Measurements from ENCODE around the gene ITSN2.

Gene ITSN2

DNA sequence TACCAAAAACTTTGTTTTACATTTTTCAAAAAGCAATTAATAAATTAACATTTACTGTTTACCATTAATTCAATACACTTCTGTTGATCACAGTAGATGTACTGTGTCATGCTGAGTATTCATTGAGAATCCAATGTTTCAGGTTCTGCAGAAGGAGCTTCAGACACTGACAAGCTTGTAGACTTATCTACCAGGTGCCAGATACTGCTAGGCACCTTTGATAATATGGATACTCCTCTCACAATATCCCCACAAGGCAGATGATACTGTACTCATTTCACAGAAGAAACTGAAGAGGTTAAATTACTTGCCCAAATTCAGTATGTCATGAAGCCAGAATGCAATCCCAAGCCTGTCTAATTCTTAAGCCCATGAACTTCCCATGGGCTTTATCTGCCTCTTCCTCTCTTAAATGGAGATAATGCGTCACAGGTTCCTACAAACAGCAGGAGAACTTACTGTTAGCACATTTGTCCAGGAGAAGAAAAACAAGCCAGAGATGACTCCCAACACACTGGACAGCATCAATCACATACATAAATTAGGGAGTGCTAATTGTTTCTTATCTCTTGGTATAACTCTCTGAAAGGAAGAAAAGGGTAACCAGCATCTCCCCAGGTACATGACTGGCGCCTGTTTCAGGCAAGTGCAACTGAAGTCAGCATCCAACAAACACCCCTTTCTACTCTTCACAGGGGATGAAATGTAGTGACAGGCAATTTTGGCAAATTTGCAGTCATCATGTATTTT, 27.4 kb downstream of the ITSN2 start:
- no peak for DNase-seq

DNA sequence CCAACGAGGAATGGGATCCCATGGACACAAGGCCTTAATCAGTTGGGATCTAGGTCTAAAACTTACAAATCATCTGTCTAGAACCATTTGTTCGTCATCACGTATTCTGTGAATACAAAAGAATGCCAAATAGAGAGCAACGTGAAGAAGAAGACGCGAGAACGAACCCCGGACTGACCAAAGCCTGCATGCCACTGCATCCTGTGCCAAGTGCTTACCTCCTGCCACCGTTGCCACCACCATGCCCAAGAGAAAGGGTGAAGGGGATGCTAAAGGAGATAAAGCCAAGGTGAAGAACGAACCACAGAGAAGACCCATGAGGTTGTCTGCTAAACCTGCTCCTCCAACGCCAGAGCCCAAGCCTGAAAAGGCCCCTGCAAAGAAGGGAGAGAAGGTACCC, 30.2 kb downstream of the ITSN2 start:
- DNase-seq: no peak

DNA sequence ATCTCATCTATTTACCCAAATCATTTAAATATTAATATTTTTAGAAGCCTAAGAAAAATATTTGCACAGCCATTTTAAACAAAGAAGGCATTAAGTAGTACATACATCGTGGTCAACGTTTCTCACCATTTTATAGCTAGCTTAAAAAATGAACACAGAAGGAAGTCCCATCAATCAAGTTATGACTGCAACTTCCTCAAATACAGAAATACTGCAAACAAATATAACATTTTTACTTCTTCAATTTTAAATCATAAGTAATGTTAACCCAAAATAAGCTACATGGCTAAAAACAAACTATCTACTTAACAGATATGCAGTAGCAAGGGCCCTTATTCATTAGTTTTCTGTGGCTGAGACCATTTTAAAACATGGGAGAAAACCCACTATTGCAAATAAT, 30.6 kb downstream of the ITSN2 start:
- no peak for DNase-seq

DNA sequence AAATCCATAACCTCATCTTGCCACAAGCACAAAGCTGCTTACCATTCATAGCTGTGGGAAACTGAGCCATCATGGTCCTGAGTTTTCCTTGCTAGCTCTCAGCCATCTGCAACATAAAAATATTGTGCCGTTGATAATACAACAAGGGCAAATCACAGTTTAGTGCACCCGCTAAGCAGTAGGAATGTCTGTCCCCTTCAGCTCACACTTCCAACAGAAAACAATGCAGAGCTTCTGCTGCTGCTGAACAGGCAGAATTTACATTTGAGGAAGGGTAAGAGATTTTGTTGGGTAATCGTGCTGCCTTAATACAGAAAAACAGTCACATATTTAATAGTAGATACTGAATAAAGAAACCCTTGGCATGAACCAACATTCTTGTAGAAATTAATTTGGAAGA, 32.3 kb downstream of the ITSN2 start:
- no peak for DNase-seq

DNA sequence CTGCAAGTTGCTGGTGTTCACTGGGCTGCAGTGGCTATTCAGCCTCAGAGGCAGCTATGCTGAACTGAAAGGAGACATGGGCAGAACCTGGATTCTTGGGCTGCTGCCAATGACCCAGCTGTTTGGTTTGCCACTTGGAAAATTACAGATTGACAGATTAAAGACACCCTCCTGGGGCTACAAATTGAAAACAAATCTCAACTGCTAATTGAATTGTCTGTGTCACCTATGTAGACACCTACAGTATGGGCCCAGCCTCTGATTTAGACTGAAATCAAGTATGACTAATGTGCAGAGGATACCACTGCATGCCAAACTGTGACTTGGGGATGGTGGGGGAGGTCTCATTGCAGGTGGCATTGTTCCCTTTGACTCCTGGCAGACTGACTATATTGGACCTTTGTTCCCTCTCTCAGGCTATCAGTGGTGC, 42.8 kb downstream of the ITSN2 start:
- no peak for DNase-seq

DNA sequence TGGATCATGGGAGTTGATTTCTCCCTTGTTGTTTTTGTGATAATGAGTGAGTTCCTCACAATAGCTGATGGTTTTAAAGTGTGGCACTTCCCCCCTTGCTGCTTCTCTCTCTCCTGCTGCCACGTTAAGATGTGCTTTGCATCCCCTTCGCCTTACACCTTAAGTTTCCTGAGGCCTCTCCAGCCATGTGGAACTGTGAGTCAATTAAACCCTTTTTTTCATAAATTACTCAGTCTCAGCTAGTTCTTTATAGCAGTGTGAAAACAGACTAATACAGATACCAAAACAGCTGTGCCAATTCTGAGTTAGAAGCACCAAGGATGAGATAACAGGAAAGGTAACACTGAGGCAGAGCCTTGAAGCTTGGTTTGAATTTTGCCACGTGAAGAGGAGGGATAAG, 44.7 kb downstream of the ITSN2 start:
- peak; percentile 16 for DNase-seq

DNA sequence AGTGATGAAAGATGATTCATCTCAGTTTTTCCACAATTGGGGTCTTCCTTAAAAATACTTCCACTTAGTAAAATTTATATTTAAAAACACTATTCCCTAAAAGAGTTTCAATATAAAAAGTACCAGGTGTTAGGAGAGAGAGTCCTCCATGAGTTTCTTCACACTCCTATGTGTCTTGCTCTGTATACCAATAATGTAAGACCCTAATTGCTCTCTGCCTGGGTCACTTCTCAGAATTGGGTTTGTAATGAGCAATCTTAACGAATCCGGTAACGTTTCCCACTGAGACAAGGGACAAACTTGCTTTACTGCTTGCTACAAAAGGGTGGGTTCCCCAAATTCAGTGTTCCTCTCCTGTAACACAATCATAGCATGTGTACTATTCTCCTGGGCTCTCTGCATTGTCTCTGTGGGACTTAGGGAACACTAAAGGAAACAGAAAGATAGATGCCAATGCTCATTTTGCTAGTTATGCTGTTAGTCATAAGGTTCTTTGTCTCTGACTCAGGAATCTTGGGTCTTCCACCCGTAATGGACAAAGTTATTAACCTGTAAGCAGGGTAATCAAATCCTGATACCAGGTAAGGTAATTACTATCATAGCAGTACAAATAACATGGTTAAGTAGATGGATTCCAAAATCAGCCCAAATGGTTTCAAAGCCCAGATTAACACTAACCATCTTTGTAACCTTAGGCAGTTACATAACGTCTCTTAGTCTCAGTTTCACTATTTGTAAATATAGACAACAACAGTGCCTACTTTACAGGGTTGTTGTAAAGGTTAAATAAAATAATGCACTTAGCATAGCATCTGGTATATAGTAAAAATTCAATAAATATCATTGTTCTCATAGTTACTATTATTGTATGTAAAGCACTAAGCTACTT, 46.3 kb downstream of the ITSN2 start:
- DNase-seq: no peak

DNA sequence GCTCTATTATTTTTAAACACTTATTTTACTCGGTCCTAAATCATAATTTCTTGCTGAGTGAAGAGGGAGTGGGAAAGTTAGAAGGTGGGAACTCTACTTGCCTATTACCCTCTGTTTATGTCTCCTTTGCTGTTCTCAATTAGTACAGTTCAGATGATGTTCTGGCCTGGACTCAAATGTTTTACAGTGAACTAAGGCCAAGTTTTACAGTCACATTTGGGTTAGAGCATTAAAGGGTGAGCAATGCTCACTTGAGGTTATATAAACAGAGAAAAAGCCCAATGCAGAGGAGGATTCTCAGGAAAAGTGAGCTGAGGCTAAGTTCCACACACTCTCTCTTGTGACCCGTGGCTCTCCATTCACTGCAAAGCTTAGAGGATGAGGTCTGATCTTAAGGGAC, 52.4 kb downstream of the ITSN2 start:
- DNase-seq: no peak

DNA sequence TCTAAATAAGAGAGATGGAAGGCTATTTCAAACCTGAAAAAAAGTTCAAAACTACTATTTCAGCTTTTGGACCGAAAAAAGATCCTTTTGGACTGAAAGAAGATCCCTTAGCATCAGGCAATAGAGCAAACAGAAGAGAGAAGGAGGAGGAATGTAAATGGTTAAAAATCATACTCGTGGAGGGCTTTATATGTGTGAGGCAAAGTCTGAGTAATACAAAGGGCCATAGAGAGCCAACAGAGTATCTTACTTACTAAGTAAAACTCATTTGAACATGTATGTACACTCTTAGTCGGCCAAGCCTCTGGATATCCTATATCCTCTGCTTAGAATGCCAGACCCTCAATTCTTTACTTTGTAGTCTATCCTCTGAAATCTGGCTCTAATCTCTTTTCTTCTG, 55.7 kb downstream of the ITSN2 start:
- no peak for DNase-seq

DNA sequence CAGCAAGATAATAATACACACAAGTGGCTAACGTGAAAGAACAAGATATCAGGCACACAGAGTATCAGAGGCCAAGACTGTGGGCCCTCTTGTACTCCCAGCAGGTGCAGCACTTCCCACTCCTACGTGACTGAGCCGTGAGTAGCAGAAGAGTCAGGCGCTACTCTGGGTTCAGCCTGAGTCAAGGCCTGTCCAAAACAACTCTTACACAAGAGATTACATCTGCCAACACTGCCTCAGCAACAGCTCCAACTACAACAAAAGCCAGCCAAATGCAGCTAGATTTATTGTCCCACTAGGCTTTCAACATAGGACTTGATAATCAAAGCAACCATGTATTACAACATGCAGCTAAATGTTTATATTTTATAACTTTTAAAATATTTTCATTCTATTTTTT, 56.2 kb downstream of the ITSN2 start:
- no peak for DNase-seq

DNA sequence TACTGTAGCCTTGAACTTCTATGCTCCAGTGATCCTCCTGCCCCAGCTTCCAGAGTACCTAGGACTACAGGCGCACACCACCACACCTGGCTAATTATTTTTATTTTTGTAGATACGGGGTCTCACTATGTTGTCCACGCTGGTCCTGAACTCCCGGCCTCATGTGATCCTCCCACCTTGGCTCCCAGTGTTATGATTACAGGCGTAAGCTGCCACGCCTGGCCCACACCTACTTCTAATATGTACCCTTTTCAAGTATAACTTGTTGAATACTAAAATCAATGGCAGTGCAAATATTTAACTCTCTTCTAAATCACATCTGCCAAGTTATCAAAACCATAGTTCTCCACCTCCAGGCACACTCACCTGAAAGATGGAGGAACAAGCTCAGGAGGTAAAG, 58.7 kb downstream of the ITSN2 start:
- DNase-seq: no peak

DNA sequence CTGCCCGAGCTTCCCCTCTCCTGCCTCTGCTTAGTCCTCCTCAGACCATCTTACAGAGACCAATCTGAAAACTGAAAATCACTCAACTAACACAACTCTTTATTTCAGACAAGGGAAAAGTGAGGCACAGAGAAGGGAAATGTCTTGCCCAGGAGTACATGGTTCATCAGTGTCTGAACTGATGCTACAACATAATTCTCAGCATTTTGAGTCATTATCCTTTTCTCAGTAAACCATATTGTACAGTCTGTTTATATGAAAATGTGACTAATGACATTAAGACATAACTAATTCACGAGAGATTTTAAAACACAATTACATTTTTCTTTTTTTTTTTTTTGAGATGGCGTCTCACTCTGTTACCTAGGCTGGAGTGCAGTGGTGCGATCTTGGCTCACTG, 62.7 kb downstream of the ITSN2 start:
- DNase-seq: no peak

DNA sequence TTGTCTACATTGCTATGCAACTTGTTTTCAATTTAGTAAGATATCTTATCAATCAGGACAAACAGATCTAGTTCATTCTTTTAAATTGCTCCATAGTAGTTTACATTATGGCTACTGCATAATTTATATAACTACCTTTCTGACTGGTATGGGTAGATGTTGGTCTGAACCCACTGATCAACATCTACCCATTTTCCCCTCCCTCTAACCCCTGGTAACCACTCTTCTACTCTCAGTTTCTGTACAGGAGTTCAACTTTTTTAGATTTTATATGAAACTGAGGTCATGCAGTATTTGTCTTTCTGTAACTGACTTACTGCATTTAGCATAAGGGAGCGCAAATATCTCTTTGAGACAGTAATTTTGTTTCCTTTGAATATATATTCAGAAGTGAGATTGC, 73.2 kb downstream of the ITSN2 start:
- DNase-seq: no peak

DNA sequence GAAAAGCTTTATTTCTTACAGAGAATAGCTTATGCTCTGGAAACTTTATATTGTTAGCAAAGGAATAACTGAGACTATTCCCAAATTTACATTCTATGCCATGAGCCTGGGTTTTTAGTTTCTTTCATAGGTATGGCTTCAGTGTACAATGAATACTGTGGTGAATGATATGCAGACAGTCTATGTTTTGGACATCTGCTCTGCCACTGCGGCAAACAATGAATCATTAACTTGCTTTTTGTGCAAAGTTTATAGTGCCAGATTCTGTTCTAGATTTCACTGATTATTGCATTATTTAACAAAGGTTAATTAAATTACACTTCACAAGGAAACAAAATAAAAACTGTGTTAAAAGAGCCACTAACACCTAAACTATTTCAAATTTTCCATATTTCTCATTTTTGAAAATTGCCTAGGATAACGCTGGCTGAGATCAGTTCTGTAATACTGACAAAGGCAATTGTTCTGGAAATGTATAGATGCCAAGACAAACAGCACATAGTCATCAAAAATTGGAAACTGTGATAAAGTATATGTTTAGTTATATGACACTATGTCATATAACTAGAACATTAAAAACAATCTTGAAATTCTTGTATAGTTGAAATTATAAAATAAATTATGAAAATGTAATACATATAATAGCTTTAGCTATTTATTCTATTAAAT, 74.7 kb downstream of the ITSN2 start:
- no peak for DNase-seq

DNA sequence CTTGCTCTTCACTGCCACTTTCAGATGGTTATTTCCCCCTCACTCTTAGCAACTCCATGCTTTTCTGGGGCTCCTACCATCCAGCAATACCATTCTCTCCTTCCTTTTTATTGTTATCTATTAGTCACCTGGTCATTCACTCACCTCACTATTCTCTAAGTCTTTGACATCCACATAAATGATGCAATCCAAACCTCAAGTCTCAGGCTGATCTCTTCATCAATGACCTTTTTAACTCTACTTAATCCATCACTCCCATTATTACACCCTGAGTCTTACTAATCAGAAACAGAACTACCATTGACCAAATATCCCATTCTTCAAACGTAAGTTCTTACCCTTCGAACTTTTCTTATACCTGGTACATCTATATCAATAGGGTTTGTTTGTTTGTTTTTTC, 79.7 kb downstream of the ITSN2 start:
- no peak for DNase-seq

DNA sequence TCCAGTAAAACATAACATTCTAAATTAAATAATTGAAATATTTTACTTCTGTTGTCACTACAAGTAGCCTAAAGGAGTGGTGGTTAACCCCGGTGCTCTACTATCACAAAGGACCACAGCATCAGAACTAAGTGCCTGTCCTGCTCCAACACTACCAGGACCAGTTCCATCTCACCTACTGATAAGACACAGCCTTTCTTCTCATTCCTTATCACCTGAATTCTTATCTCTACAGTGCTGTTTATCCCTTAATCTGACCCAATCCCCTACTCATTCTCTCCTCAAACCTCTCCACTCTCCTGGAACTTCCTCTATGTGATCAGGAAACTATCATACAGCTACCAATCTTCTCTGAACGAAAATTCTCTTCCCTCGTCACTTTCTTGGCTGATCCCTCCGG, 80.2 kb downstream of the ITSN2 start:
- DNase-seq: no peak

DNA sequence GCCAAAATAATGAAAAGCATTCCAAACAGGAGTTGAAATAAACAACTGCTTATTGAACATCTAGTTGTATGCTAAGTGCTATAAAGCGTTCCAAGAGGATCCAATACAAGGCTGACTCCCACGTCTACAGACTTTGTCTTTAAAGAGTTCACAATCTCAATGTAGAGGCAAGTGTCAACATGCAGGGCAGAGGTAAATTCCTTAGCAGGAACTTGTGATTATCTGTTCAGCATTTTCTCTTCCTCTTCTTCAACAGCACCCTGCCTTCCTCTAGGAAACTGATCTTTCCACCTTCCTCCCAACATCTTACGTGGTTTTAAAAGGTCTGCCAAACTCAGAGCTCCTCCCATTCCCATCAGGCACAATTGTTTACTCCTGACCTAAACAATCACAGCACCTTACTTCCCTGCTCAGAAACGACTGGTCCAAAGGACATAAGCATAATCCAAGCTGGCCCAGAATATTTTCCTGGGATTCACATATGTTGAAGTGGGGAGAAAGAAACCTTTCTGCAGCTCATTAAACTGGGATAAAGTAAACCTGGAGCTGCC, 83.9 kb downstream of the ITSN2 start:
- no peak for DNase-seq

DNA sequence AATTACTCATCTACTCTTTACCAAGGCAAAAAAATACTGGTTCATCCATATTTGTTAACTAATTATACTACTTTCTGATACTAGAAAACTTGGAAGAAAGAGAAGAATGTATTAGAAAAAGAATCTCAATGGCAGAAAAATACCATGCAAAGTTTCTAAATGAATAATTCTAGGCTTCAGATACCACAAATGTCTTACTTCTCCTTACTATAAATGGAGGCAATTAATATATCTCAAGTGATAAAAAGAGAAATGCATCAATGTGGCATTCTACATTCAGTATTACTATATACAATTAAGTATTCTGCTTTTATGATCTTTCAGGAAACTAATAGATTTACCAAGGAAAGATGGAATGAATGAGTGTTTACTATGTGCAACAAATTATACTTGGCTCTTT, 85.5 kb downstream of the ITSN2 start:
- DNase-seq: no peak

DNA sequence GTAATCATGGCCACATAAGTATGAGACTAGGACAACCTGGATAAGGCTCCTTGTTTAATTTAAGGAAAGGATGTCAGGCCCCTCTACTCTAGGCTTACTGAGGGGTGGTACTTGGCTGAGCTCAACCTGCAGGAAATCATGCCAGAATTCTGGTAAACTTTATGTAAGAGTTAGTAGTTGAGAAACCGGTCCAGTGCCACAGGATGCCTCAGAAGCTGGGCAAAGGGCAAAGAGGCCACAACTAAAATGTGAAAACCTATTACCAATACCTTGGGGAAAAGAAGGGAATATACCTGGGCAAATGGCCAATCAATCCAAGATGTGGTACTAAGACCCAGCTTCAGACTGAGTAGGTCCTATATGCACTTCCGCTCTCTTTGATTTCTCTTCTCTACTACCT, 86.7 kb downstream of the ITSN2 start:
- no peak for DNase-seq

DNA sequence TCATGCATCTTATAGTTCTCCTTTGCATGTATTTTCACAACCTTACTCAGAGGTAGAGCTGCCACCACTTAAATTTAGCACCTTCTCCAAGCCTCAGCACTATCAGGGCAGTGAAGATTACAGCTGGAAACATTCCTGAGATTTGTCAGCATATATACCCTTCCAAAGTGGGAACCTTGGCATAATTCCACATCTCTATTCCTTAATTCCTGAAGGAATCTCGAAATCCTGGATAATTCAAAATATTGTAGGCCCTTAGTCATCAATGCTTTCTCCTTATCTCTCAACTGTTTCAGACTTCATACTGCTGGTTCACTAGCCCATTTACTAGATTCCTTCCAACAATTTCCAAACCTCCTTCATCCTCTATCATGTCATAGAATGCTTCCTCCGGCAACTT, 87.4 kb downstream of the ITSN2 start:
- no peak for DNase-seq

DNA sequence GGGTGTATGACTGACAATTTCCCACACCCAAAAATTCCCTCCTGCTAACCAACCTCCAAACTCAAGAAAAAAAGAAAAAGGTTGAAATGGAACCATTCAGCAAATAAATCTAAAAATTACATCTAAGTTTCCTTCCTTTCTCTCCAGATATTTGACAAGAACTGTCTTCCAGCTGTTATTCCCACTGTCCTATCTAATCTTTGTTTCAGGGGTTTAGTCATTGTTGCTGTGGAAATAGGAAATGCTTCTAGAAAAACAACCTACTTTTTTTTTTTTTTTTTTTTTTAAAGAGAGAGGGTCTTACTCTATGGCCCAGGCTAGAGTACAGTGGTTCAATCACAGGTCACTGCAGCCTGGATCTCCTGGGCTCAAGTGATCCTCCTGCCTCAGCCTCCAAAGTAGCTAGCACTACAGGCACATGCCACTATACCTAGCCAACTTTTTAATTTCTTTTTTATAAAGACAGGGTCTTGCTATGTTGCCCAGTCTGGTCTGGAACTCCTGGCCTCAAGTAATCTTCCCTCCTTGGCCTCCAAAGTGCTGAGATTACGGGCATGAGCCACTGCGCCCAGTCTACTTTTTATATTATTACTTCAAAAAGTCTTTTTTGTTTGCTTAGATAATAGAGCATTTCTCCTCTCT, 88.1 kb downstream of the ITSN2 start:
- no peak for DNase-seq

DNA sequence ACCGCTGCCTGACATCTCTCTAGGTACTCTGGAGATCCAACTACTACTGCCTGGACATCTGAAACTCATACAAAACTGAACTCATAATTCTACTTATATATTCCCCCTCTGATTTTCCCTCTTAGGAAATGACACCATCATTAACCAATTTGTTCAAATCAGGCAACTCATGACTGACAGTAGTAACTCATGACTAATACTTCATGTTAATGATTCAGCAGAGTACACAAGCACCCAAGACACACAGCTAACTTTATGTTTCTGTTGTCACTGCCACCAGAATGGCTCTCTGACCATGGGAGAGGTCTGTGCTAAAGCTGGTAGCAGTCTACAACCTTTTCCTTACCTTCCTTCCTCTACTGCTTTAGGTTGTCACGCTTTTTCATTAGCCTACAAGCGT, 91.1 kb downstream of the ITSN2 start:
- no peak for DNase-seq

DNA sequence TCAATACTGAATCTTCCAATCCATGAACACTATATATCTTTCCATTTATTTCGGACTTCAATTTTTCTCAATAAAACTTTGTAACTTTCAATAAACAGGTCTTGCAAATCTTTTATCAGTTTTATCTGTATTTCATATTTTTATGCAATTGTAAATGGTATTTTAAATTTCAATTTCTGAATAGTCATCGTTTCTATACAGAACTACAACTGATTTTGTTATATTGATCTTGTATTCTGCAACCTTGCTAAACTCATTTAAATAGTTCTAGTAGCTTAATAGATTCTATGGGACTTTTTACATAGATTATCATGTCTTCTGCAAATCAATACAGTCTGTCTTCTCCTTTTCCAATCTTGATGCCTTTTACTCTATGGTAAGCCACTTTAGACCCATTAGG, 95.1 kb downstream of the ITSN2 start:
- no peak for DNase-seq
